Activated CD4-positive, alpha-beta T cell treated with anti-CD3 and anti-CD28 coated beads, Interleukin-10, Interleukin-2, amounts not matched to agents 100 ng/mL and 50 ng/mL, durations not matched to agents 16 hours and 8 hours (primary cell): ENCODE measurements around the gene TMEM9.

Experiments
- DNase-seq: peaks from one replicate; pipeline ENCODE4 v3.0.0-alpha.2; 2020

TMEM9 gene

GRCh38 chr1:201154389-201155165, at the start of gene TMEM9:
Gene TMEM9, minus strand, starts transcription at chr1:201154474. Its CDS starts 551 bp downstream, at chr1:201153923.
- peak; percentile 98 for DNase-seq

GRCh38 chr1:201198598-201198997, 44.3 kb upstream of the TMEM9 start:
- DNase-seq: no peak

GRCh38 chr1:201194046-201194445, 39.8 kb upstream of the TMEM9 start:
- no peak for DNase-seq

- DNase-seq: no peak
These were observed 38.1 kb upstream of the TMEM9 start for GRCh38 chr1:201192261-201192788.

- peak; percentile 57 for DNase-seq
These were observed 37.5 kb upstream of the TMEM9 start for GRCh38 chr1:201191653-201192260.

- DNase-seq: no peak
These were observed 36.4 kb upstream of the TMEM9 start, which contains the start of gene IGFN1 for GRCh38 chr1:201190624-201191051. Gene IGFN1, plus strand, starts transcription at chr1:201190824. Its CDS starts 2,470 bp downstream, at chr1:201193294.

- DNase-seq: no peak
These were observed 35.7 kb upstream of the TMEM9 start for GRCh38 chr1:201190005-201190404.

- no peak for DNase-seq
These were observed 34.8 kb upstream of the TMEM9 start for GRCh38 chr1:201189085-201189484.

GRCh38 chr1:201186192-201186591, 31.9 kb upstream of the TMEM9 start:
- no peak for DNase-seq

- peak; percentile 11 for DNase-seq
These were observed 31.4 kb upstream of the TMEM9 start for GRCh38 chr1:201185527-201186128.

- DNase-seq: no peak
These were observed 30.8 kb upstream of the TMEM9 start for GRCh38 chr1:201185123-201185453.

GRCh38 chr1:201184307-201185122, 30.2 kb upstream of the TMEM9 start:
- no peak for DNase-seq

GRCh38 chr1:201183753-201184152, 29.5 kb upstream of the TMEM9 start:
- DNase-seq: no peak

- no peak for DNase-seq
These were observed 28.9 kb upstream of the TMEM9 start for GRCh38 chr1:201183209-201183608.

GRCh38 chr1:201181726-201182125, 27.5 kb upstream of the TMEM9 start:
- no peak for DNase-seq

- no peak for DNase-seq
These were observed 27.0 kb upstream of the TMEM9 start for GRCh38 chr1:201181323-201181722.

- no peak for DNase-seq
These were observed 26.6 kb upstream of the TMEM9 start for GRCh38 chr1:201180901-201181300.

- no peak for DNase-seq
These were observed 25.9 kb upstream of the TMEM9 start for GRCh38 chr1:201180141-201180540.

GRCh38 chr1:201178718-201179117, 24.4 kb upstream of the TMEM9 start:
- DNase-seq: no peak

GRCh38 chr1:201176940-201177339, 22.7 kb upstream of the TMEM9 start:
- no peak for DNase-seq

- DNase-seq: no peak
These were observed 21.7 kb upstream of the TMEM9 start for GRCh38 chr1:201175820-201176500.

- DNase-seq: no peak
These were observed 19.5 kb upstream of the TMEM9 start for GRCh38 chr1:201173736-201174135.
